ENCODE results near the gene DIAPH2. TPM values are rescaled to one million over a fixed set of nuclear protein-coding genes. Genes with fewer than 3 reads are reported as not detected.

The DIAPH2 gene
- total RNA-seq, 4 donors from 2014 or later = 10.3 to 36.6 (median 17.9) TPM

- no peak for DNase-seq
- intact Hi-C loops (cut with DNase I) = no loop called here
- H3K4me1 ChIP-seq = peaks cover 0 to 11% (median 0%) of the 10 kb centered on the region in 3 donors
- no peak for TF ChIP-seq POLR2A (IDR thresholded peaks at IDR 0.05)
- no peak for TF ChIP-seq CTCF (IDR thresholded peaks at IDR 0.05)
- no peaks in the 10 kb centered on the region for H3K36me3 ChIP-seq
- WGBS, 2 donors = 54 to 81% methylated on average over 3 of the region's 3 CpGs
- H3K27me3 ChIP-seq = no peaks in the 10 kb centered on the region
- no peak overlapping the region for H3K27ac ChIP-seq
- no peak overlapping the region for H3K4me3 ChIP-seq
- H3K9me3 ChIP-seq = no peaks in the 10 kb centered on the region
Observed at GRCh38 chrX:96907516-96908272, 223.1 kb downstream of the DIAPH2 start.

- WGBS, 2 donors = 59 to 73% methylated on average over 5 of the region's 5 CpGs
- no peaks in the 10 kb centered on the region for H3K36me3 ChIP-seq
- intact Hi-C loops (cut with DNase I) = no loop called here
- no peak overlapping the region for H3K4me3 ChIP-seq
- no peaks in the 10 kb centered on the region for H3K9me3 ChIP-seq
- H3K27ac ChIP-seq = no peak overlapping the region
- H3K27me3 ChIP-seq = no peaks in the 10 kb centered on the region
- DNase-seq = no peak
- peaks cover 0 to 11% (median 0%) of the 10 kb centered on the region in 3 donors for H3K4me1 ChIP-seq
- TF ChIP-seq POLR2A (IDR thresholded peaks at IDR 0.05) (no peak), CTCF (IDR thresholded peaks at IDR 0.05) (no peak)
Observed at GRCh38 chrX:96909291-96909690, 224.6 kb downstream of the DIAPH2 start.

GRCh38 chrX:96918864-96919263 is 234.2 kb downstream of the DIAPH2 start:
- intact Hi-C loops (cut with DNase I) = no loop called here
- TF ChIP-seq CTCF (IDR thresholded peaks at IDR 0.05) = no peak
- no peak for TF ChIP-seq POLR2A (IDR thresholded peaks at IDR 0.05)
- H3K4me1 ChIP-seq = no peaks in the 10 kb centered on the region
- H3K36me3 ChIP-seq = no peaks in the 10 kb centered on the region
- no peak overlapping the region for H3K4me3 ChIP-seq
- no peaks in the 10 kb centered on the region for H3K27me3 ChIP-seq
- WGBS, 2 donors = 79 to 85% methylated on average over 2 of the region's 2 CpGs
- no peaks in the 10 kb centered on the region for H3K9me3 ChIP-seq
- DNase-seq = no peak
- no peak overlapping the region for H3K27ac ChIP-seq

- intact Hi-C loops (cut with DNase I) = no loop called here
- Histone ChIP-seq H3K27ac (no peak overlapping the region), H3K4me1 (no peaks in the 10 kb centered on the region), H3K4me3 (no peak overlapping the region), H3K36me3 (no peaks in the 10 kb centered on the region), H3K27me3 (no peaks in the 10 kb centered on the region), H3K9me3 (no peaks in the 10 kb centered on the region)
- no peak for TF ChIP-seq CTCF (IDR thresholded peaks at IDR 0.05)
- no peak for TF ChIP-seq POLR2A (IDR thresholded peaks at IDR 0.05)
- no peak for DNase-seq
- 86 to 94% methylated on average over 4 of the region's 4 CpGs for WGBS, 2 donors
Observed at GRCh38 chrX:96919672-96920071, 235.0 kb downstream of the DIAPH2 start.

- DNase-seq = no peak
- Histone ChIP-seq H3K4me1 (no peaks in the 10 kb centered on the region), H3K27ac (no peak overlapping the region), H3K36me3 (no peaks in the 10 kb centered on the region), H3K27me3 (no peaks in the 10 kb centered on the region), H3K4me3 (no peak overlapping the region), H3K9me3 (no peaks in the 10 kb centered on the region)
- intact Hi-C loops (cut with DNase I) = no loop called here
- 61 to 92% methylated on average over 3 of the region's 3 CpGs for WGBS, 2 donors
- TF ChIP-seq CTCF (IDR thresholded peaks at IDR 0.05) (no peak), POLR2A (IDR thresholded peaks at IDR 0.05) (no peak)
Observed at GRCh38 chrX:96924581-96924980, 239.9 kb downstream of the DIAPH2 start.

All from esophagus squamous epithelium (tissue), 5 donors.